ENCODE results near the gene TREML2. TPM values are rescaled to one million over a fixed set of nuclear protein-coding genes. Genes with fewer than 3 reads are reported as not detected.

TREML2 gene
- total and polyA plus RNA-seq, 2 of the 8 experiments (the other 6 are each of a cell fraction or from before 2014, with no cell fraction given): 0.09 to 0.18 TPM

DNA sequence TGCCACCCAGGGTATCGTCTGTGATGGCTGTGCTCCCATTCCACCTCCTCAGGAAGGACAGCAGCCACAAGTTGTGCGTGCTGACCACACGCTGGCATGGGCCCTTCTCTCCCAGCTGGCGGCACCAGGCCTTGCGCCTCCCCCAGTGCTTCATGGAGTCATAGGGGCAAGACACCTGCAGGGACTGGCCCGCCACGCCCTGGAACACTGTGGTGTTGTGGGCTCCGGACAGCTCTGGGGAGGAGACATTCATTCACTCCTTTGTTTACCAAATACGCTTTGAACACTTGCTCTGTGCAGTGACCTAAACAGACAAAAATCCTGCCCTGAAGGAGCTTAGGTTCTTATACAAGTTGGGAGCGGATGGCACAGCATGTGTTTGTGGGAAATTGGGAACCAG, 39.6 kb downstream of the TREML2 start:
- DNase-seq (ENCODE audit: low read depth in 1 of 2, low spot score in 2 of 2) (peak in 1 of 2 experiments; percentile 32), FAIRE-seq (no peak)
- H3K27ac ChIP-seq (ENCODE audit: low read depth, low read length): no peak overlapping the region
- H4K8ac ChIP-seq (ENCODE audit: extremely low read depth, insufficient read depth, low read length): no peak overlapping the region
- H4K20me1 ChIP-seq (replicated peaks in 1 of 2; ENCODE audit: control insufficient read depth in 1 of 2, insufficient read depth in 2 of 2, low read length in 2 of 2): no peaks in the 10 kb centered on the region
- H3K36me3 ChIP-seq (ENCODE audit: control insufficient read depth in 2 of 4, insufficient read depth in 4 of 4, low read length in 3 of 4): no peaks in the 10 kb centered on the region
- H4K5ac ChIP-seq (ENCODE audit: insufficient read length, low read depth, low read length): no peak overlapping the region
- no peak overlapping the region for H4K91ac ChIP-seq (replicated peaks; ENCODE audit: insufficient read length, low read length)
- H2AFZ ChIP-seq (ENCODE audit: low read length): no peak overlapping the region
- ChIA-PET POLR2A (ENCODE audit: partially characterized antibody) (no interaction called here), CTCF (ENCODE audit: partially characterized antibody) (interaction anchor here (1.3 to 2.1 kb wide), 2 partner anchors 21 to 30 kb away, joined by 4 to 6 read pairs; no protein-coding TSS in a partner anchor)
- no peak overlapping the region for H3K9ac ChIP-seq (replicated peaks in 1 of 4; ENCODE audit: extremely low read depth in 1 of 4, low read depth in 3 of 4, low read length in 3 of 4)
- no peak overlapping the region for H3K4me2 ChIP-seq (ENCODE audit: insufficient read depth in 1 of 2, low read depth in 2 of 2, low read length in 2 of 2)
- whole genome bisulfite sequencing, 2 experiments (ENCODE audit: extremely low coverage in 1 of 2, insufficient coverage in 1 of 2, insufficient read length in 1 of 2, insufficient replicate concordance in 2 of 2, low coverage in 1 of 2, low lambda C conversion rate in 2 of 2, missing lambda C conversion rate in 1 of 2): 85% methylated on average over 10 of the region's 10 CpGs; no CpG with 5 or more reads in 1 of the 2 experiments
- H3K9me3 ChIP-seq (ENCODE audit: insufficient read depth in 2 of 2, low read depth in 1 of 2, low read length in 1 of 2): no peaks in the 10 kb centered on the region
- H2BK12ac ChIP-seq (ENCODE audit: low read depth, low read length): no peak overlapping the region
- no peak overlapping the region for H3K14ac ChIP-seq (ENCODE audit: insufficient read length)
- H2BK15ac ChIP-seq (ENCODE audit: low read length): peak overlapping the region; percentile 46; the same call in 1 of the 2 replicates
- no peak overlapping the region for H2BK5ac ChIP-seq (ENCODE audit: low read depth, low read length)
- H3K4me3 ChIP-seq (ENCODE audit: extremely low read depth in 1 of 4, insufficient read depth in 2 of 4, low read depth in 3 of 4, low read length in 4 of 4): no peak overlapping the region
- H3K79me1 ChIP-seq (ENCODE audit: low read depth, low read length): no peaks in the 10 kb centered on the region
- no peak overlapping the region for H3K18ac ChIP-seq (ENCODE audit: extremely low read depth, low read length)
- H3K56ac ChIP-seq (replicated peaks; ENCODE audit: insufficient read length, low read depth, low read length): no peak overlapping the region
- 0 out of 2 replicates have a peak overlapping the region, but pooled peaks have one; percentile 24 for H2AK5ac ChIP-seq (ENCODE audit: low read depth, low read length)
- no peak for TF ChIP-seq CTBP2 (IDR thresholded peaks at IDR 0.05; ENCODE audit: borderline replicate concordance, insufficient read depth, insufficient read length, low read length)
- TF ChIP-seq SP2 (IDR thresholded peaks at IDR 0.05; ENCODE audit: low read length): no peak
- no peak overlapping the region for H2BK20ac ChIP-seq (ENCODE audit: low read length)
- H3K27me3 ChIP-seq (replicated peaks in 1 of 4; ENCODE audit: control insufficient read depth in 3 of 4, extremely low read depth in 1 of 4, insufficient read depth in 3 of 4, low read length in 3 of 4): no peaks in the 10 kb centered on the region
- H3K23me2 ChIP-seq (ENCODE audit: low read depth, low read length): no peaks in the 10 kb centered on the region
- no peaks in the 10 kb centered on the region for H3K79me2 ChIP-seq (ENCODE audit: control insufficient read depth in 1 of 2, insufficient read depth in 2 of 2, low read length in 2 of 2)
- no peak overlapping the region for H2BK120ac ChIP-seq (replicated peaks; ENCODE audit: low read depth, low read length)
- H3K4me1 ChIP-seq (replicated peaks in 1 of 4; ENCODE audit: control insufficient read depth in 3 of 4, insufficient read depth in 4 of 4, low read length in 3 of 4): no peaks in the 10 kb centered on the region
- no peak overlapping the region for H3K4ac ChIP-seq (replicated peaks; ENCODE audit: insufficient read length, low read depth, low read length)
- no peak overlapping the region for H3K23ac ChIP-seq (ENCODE audit: insufficient read length)
